K562 (cell line): ENCODE results near the gene CYSRT1.

ENCODE experiments used
- CEBPB ChIP-seq: fragments of 450-650 bp; IDR thresholded peaks from 2 replicates; pipeline ENCODE4 v1.6.1; 2016; ENCODE audit warnings: missing genetic modification characterization, missing compliant biosample characterization
- CTCF ChIP-seq, 3 experiments: IDR thresholded peaks in 2 of 3; conservative IDR thresholded peaks in 1 of 3; 2 replicates each; pipeline ENCODE4 v1.5.1; 2011 to 2012; ENCODE audit warnings: low read length in 3 of 3, mild to moderate bottlenecking in 3 of 3, control low read depth in 2 of 3, improper control_type of control experiment in 1 of 3, inconsistent platforms in 1 of 3, low read depth in 1 of 3, mixed read lengths in 1 of 3, moderate library complexity in 1 of 3; ENCODE audit not compliant: insufficient read depth in 2 of 3
- EZH2 ChIP-seq: IDR thresholded peaks from 2 replicates; pipeline ENCODE4 v1.6.1; 2012; ENCODE audit warnings: low read depth, mild to moderate bottlenecking, inconsistent platforms, low read length, borderline replicate concordance
- FOXA1 ChIP-seq: fragments of 450-650 bp; IDR thresholded peaks from 2 replicates; pipeline ENCODE4 v1.6.1; 2016; ENCODE audit warnings: mild to moderate bottlenecking, borderline replicate concordance
- GTF2F1 ChIP-seq: IDR thresholded peaks from 2 replicates; pipeline ENCODE4 v1.6.1; 2011; ENCODE audit warnings: low read depth, low read length, improper control_type of control experiment
- HNRNPUL1 ChIP-seq: fragments of 200-400 bp; formaldehyde crosslinking; IDR thresholded peaks from 2 replicates; pipeline ENCODE4 v1.6.1; 2017; ENCODE audit warnings: low read length
- MAFK ChIP-seq: IDR thresholded peaks from 2 replicates; pipeline ENCODE4 v1.6.1; 2011; ENCODE audit warnings: low read length, improper control_type of control experiment
- MTA3 ChIP-seq: fragments of 450-650 bp; formaldehyde crosslinking; IDR thresholded peaks from 2 replicates; pipeline ENCODE4 v1.6.1; 2017; ENCODE audit warnings: mild to moderate bottlenecking, borderline replicate concordance
- MYNN ChIP-seq, 2 experiments: sonication (generic); formaldehyde crosslinking in 1 of 2; IDR thresholded peaks; 2 replicates each; pipeline versions ENCODE4 v1.5.0 to v1.6.1; 2016 to 2020; ENCODE audit warnings: antibody characterized with exemption in 1 of 2, missing genetic modification reagents in 1 of 2
- POLR2AphosphoS5 ChIP-seq: IDR thresholded peaks from 2 replicates; pipeline ENCODE4 v1.6.1; 2011; ENCODE audit warnings: mild to moderate bottlenecking, low read depth, low read length, moderate library complexity; ENCODE audit not compliant: control insufficient read depth, insufficient read depth
- PTTG1 ChIP-seq: fragments of 450-650 bp; IDR thresholded peaks from 2 replicates; pipeline ENCODE4 v1.6.1; 2016; ENCODE audit warnings: low read depth, mild to moderate bottlenecking, missing genetic modification characterization, missing compliant biosample characterization
- TARDBP ChIP-seq: fragments of 450-650 bp; IDR thresholded peaks from 2 replicates; pipeline ENCODE4 v1.6.1; 2016

- TF ChIP-seq CTCF (IDR thresholded peaks at IDR 0.05 in 2 of 3, conservative IDR thresholded peaks at IDR 0.05 in 1 of 3; ENCODE audit: insufficient read depth in 2 of 3, low read depth in 1 of 3, low read length in 3 of 3), result no peak
- no peak for TF ChIP-seq PTTG1 (tag)
- no peak for TF ChIP-seq CEBPB
- no peak for TF ChIP-seq POLR2AphosphoS5
- TF ChIP-seq MYNN (IDR thresholded peaks at IDR 0.05), result no peak
- TF ChIP-seq MYNN (CRISPR knock-in tag; IDR thresholded peaks at IDR 0.05), result no peak
- no peak for TF ChIP-seq EZH2
- no peak for TF ChIP-seq GTF2F1
- TF ChIP-seq MTA3, result no peak
- no peak for TF ChIP-seq TARDBP
- TF ChIP-seq MAFK, result no peak
- no peak for TF ChIP-seq HNRNPUL1
- TF ChIP-seq FOXA1, result no peak
Observed at GRCh38 chr9:137247916-137248175, 22.9 kb downstream of the CYSRT1 start.
